ENCODE data around the gene NFIA. TPM values are rescaled to one million over a fixed set of nuclear protein-coding genes. Genes with fewer than 3 reads are reported as not detected.

NFIA gene
- total RNA-seq, 1 donor from 2014 or later: 163 TPM

GRCh38 chr1:61420909-61421835 lies 338.8 kb downstream of the NFIA start:
- no peaks in the 10 kb centered on the region for H3K9me3 Mint-ChIP-seq
- peaks cover 63% of the 10 kb centered on the region for H3K4me1 Mint-ChIP-seq
- no peak for DNase-seq (ENCODE audit: low spot score in 2 of 2, unreplicated experiment in 2 of 2)
- H3K36me3 Mint-ChIP-seq: peaks cover 17% of the 10 kb centered on the region
- peak overlapping the region; percentile 94 for H3K27ac Mint-ChIP-seq
- H3K27me3 Mint-ChIP-seq (ENCODE audit: low read depth): no peaks in the 10 kb centered on the region
- no peak overlapping the region for H3K4me3 Mint-ChIP-seq
- no peak for TF ChIP-seq CTCF (IDR thresholded peaks at IDR 0.05; ENCODE audit: unreplicated experiment)

GRCh38 chr1:61423643-61424042 lies 341.3 kb downstream of the NFIA start:
- peaks cover 77% of the 10 kb centered on the region for H3K4me1 Mint-ChIP-seq

GRCh38 chr1:61424382-61424781 lies 342.0 kb downstream of the NFIA start:
- no peak for TF ChIP-seq CTCF (IDR thresholded peaks at IDR 0.05; ENCODE audit: unreplicated experiment)
- Mint-ChIP-seq H3K9me3 (no peaks in the 10 kb centered on the region), H3K4me1 (peaks cover 77% of the 10 kb centered on the region), H3K27ac (peak overlapping the region; percentile 94), H3K27me3 (ENCODE audit: low read depth) (no peaks in the 10 kb centered on the region), H3K36me3 (peaks cover 15% of the 10 kb centered on the region), H3K4me3 (no peak overlapping the region)
- no peak for DNase-seq (ENCODE audit: low spot score in 2 of 2, unreplicated experiment in 2 of 2)

More at GRCh38 chr1:61423643-61424042, 341.3 kb downstream of the NFIA start:
- Mint-ChIP-seq H3K9me3 (no peaks in the 10 kb centered on the region), H3K4me3 (no peak overlapping the region), H3K27me3 (ENCODE audit: low read depth) (no peaks in the 10 kb centered on the region), H3K36me3 (peaks cover 17% of the 10 kb centered on the region), H3K27ac (peak overlapping the region; percentile 82)
- no peak for DNase-seq (ENCODE audit: low spot score in 2 of 2, unreplicated experiment in 2 of 2)
- TF ChIP-seq CTCF (IDR thresholded peaks at IDR 0.05; ENCODE audit: unreplicated experiment): no peak

- TF ChIP-seq CTCF (IDR thresholded peaks at IDR 0.05; ENCODE audit: unreplicated experiment): no peak
- no peak overlapping the region for H3K4me3 Mint-ChIP-seq
- H3K27ac Mint-ChIP-seq: peak overlapping the region; percentile 94
- no peaks in the 10 kb centered on the region for H3K27me3 Mint-ChIP-seq (ENCODE audit: low read depth)
- no peak for DNase-seq (ENCODE audit: low spot score in 2 of 2, unreplicated experiment in 2 of 2)
- H3K4me1 Mint-ChIP-seq: peaks cover 73% of the 10 kb centered on the region
- H3K36me3 Mint-ChIP-seq: peaks cover 15% of the 10 kb centered on the region
- H3K9me3 Mint-ChIP-seq: no peaks in the 10 kb centered on the region
Measured at GRCh38 chr1:61425040-61425439, 342.7 kb downstream of the NFIA start.

GRCh38 chr1:61426254-61426653 lies 343.9 kb downstream of the NFIA start:
- Mint-ChIP-seq H3K27me3 (ENCODE audit: low read depth) (no peaks in the 10 kb centered on the region), H3K36me3 (peaks cover 10% of the 10 kb centered on the region), H3K27ac (peak overlapping the region; percentile 94), H3K4me3 (no peak overlapping the region), H3K9me3 (no peaks in the 10 kb centered on the region), H3K4me1 (peaks cover 71% of the 10 kb centered on the region)
- DNase-seq (ENCODE audit: low spot score in 2 of 2, unreplicated experiment in 2 of 2): no peak
- no peak for TF ChIP-seq CTCF (IDR thresholded peaks at IDR 0.05; ENCODE audit: unreplicated experiment)
